Gastroesophageal sphincter (tissue), 3 donors: ENCODE measurements around the gene PRKAG2.
"Not testable (repeated sequence)": the region's sequence is repeated elsewhere in the genome, so short reads cannot be mapped to it uniquely, and the experiment has no call there.

Experiments
- CTCF ChIP-seq, 4 experiments: fragments of 200-600 bp in 2 of 4; fragments of 450-650 bp in 2 of 4; sonication (generic) in 1 of 4; IDR thresholded peaks; one replicate each; pipeline ENCODE4 v1.5.1; 2017 to 2019; ENCODE audit warnings: antibody characterized with exemption in 4 of 4, mild to moderate bottlenecking in 2 of 4, moderate library complexity in 2 of 4
- POLR2AphosphoS5 ChIP-seq: sonication (generic); formaldehyde crosslinking; IDR thresholded peaks from one replicate; pipeline ENCODE4 v1.6.1; 2017; ENCODE audit warnings: antibody characterized with exemption

DNA sequence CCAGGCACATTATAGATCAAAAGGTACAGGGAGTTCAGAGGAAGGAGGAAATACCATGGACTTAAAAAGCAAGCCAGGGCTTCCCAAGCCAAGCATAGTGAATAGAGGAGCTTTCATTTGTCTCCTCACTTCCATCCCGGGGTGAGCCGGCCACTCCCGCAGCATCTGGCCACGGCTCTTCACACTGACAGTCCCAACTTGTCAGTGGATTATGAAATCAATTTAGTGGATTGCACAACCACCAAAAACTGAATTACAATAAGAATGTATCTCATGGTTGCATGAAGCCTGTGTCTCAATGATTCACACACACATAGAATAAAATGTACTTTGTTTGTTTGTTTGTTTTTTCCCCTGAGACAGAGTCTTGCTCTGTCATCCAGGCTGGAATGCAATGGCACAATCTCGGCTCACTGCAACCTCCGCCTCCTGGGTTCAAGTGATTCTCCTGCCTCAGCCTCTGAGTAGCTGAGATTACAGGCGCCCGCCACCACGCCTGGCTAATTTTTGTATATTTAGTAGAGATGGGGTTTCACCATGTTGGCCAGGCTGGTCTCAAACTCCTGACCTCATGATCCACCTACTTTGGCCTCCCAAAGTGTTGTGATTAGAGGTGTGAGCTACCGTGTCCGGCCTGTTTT, 79.1 kb downstream of the PRKAG2 start:
- peak; percentile 58 for TF ChIP-seq POLR2AphosphoS5
- TF ChIP-seq CTCF (IDR thresholded peaks at IDR 0.05) = not testable (repeated sequence)
